ENCODE data around the gene BCKDK. TPM values are rescaled to one million over a fixed set of nuclear protein-coding genes. Genes with fewer than 3 reads are reported as not detected.
"Not testable (repeated sequence)": the region's sequence is repeated elsewhere in the genome, so short reads cannot be mapped to it uniquely, and the experiment has no call there.

The BCKDK gene
- total RNA-seq, 1 experiment from 2014 or later, result 26.9 TPM

DNA sequence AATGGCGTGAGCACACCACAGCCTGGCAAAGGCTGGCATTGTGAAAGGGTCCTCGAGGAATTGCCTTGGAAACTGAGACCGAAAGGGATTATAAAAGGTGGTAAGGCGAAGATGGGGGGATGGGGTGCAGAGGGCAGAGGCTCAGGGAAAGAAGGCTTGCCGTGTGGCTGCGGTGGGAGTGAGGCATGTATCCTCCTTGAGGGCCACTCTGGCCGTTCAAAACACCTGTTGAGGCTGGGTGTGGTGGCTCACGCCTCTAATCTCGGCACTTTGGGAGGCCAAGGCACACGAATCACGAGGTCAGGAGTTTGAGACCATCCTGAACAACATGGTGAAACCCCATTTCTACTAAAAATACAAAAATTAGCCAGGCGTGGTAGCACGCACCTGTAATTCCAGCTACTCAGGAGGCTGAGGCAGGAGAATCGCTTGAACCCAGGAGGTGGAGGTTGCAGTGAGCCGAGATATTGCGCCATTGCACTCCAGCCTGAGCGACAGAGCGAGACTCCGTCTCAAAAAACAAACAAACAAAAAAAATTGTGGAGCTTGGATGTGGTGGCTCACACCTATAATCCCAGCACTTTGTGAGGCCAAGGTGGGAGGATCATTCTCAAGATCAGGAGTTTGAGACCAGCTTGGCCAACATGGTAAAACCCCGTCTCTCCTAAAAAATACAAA, 28.8 kb downstream of the BCKDK start:
- not testable (repeated sequence) for DNase-seq (ENCODE audit: extremely low read depth, low read depth)

DNA sequence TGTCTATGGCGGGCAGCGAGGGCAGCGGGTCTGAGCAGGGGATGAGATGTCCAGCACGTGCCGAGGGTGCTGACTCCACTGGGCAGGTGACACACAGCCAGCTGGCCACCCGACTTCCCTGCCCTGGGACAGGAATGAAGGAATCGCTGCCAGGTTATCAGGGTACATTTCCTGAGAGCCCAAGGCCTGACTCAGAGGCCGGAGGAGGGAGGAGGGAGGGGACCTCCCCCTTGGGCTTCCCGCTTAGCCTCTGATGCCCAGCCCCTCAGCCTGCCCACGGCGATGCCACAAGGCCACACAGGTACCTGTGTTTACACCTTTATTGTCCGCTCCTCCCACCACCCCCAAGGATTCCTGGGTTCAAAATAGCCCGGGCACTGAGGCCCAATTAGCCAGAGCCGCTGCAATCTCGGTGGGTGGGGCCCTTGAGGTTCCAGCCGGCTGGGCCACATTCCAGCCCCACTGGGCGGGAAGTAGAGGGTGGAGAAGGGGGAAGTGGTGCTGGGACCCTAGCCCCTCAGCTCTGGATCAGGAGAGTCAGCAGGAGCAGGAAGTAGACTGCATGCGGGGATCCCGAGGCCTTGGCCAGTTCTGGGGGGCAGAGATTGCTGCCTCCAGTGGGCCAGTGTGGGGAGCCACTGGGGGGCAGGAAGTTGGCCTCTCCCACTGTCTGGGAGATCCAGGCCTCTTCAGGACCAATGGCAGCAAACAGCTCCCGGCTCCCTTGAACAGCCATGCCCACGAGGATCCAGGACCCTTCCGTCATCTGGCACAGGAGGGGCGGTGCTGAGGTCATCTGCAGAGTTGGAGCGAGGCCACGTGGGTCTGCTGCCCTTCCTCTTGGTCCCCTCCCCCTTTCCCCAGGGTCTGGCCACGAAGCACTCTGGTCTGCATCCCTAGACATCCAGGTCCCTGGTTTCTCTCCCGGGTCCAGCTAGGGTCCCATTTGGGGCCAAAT, 30.7 kb downstream of the BCKDK start:
- DNase-seq (ENCODE audit: extremely low read depth, low read depth), result peak; percentile 13

GRCh38 chr16:31141071-31141469, 32.9 kb downstream of the BCKDK start:
- DNase-seq (ENCODE audit: extremely low read depth, low read depth), result not testable (repeated sequence)

- no peak for DNase-seq (ENCODE audit: extremely low read depth, low read depth)
Observed at GRCh38 chr16:31141489-31142108, 33.4 kb downstream of the BCKDK start.

GRCh38 chr16:31142109-31143010, 34.2 kb downstream of the BCKDK start:
- DNase-seq (ENCODE audit: extremely low read depth, low read depth), result peak; percentile 99

GRCh38 chr16:31143011-31143693, 35.0 kb downstream of the BCKDK start:
- no peak for DNase-seq (ENCODE audit: extremely low read depth, low read depth)

GRCh38 chr16:31143694-31144148, 35.5 kb downstream of the BCKDK start:
- no peak for DNase-seq (ENCODE audit: extremely low read depth, low read depth)

DNA sequence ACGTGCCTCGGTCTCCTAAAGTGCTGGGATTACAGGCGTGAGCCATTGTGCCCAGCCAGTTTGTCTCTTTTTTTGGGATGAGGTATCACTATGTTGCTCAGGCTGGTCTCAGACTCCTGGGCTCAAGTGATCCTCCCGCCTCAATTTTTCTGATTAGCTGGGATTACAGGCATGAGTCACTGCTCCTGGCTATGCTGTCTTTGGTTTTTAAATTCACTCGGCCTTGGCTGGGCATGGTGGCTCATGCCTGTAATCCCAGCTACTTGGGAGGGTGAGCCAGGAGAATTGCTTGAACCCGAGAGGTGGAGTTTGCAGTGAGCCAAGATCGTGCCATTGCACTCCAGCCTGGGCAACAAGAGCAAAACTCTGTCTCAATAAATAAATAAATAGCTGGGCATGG, 36.2 kb downstream of the BCKDK start:
- DNase-seq (ENCODE audit: extremely low read depth, low read depth), result not testable (repeated sequence)

DNA sequence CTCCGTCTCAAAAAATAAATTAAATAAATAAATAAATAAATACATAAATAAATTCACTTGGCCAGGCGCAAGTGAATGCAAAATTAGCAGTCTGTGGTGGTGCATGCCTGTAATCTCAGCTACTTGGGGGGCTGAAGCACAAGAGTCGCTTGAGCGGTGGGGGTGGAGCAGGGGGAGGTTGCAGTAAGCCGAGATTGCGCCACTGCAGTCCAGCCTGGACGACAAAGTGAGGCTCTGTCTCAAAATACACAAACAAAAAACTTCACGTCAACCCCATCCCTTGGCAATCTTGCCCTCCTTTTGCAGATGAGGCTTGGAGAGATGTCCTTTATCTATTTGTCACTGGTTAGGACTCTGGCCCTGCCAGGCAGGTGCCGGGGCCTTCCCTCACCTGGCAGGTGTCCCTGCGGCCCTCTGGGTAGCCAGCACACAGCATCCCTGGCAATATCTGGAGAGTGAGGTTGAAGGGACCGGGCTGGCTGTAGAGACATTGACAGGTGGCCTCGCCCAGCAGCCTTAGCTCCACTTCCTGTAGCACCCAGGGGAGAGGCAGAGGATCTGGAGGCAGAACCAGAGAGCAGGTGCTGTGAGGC, 37.3 kb downstream of the BCKDK start:
- DNase-seq (ENCODE audit: extremely low read depth, low read depth), result no peak

DNA sequence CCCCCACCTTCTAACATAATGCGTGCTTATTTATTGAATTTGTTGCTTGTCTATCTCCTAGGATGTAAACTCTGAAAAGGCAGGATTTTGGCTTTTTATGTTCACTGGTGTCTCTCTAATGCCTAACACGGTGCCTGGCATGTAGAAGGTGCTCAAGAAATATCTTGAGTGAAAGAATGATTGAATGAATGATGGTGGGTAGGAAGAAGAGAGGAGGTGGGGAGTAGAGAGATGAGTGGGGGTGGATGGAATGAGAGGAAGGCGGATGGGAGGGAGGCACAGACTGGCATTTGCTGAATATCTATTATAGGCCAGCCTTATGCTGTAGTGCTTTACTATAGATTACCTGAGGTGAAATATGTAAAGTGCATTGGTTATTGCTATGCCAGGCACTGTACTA, 39.4 kb downstream of the BCKDK start:
- no peak for DNase-seq (ENCODE audit: extremely low read depth, low read depth)

DNA sequence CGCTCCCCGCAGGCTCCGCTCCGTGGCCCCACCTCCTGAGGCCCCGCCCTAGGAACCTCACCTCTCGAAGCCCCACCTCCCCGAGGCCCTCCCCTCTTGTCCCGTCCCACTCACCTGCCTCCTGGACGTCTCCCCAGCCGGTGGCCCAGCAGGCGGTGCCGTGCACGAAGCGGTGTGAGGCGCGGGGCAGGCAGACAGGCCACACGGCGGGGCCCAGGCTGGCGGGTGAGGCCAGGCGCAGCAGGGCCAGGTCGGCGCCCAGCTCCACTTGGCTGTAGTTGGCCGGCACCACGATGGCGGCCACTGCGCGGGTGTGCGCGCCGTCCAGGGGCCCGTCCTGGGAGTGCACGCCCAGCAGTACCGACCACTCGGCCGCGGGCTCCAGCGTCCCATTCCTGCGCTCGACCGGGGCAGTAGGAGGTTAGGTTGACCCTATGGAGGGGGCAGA, 40.1 kb downstream of the BCKDK start:
- no peak for DNase-seq (ENCODE audit: extremely low read depth, low read depth)

DNA sequence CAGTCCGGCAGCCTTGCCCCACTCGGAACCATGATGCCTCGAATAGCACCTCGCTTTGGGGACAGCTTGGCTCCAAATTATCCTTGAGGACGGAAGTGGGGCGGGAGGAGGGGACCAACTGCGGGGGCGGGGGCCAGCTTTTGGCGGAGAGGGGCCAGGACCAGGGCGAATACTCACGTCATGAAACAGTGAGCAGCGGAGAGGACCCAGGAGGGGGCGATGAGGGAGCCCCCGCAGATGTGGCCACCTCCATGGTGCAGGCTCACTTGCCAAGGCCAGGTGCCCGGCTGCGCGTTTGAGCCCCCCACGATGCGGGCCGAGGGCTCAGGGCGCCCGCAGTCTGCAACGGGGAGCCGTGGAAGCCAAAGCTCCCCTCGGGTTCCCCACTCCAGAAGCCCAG, 40.7 kb downstream of the BCKDK start:
- no peak for DNase-seq (ENCODE audit: extremely low read depth, low read depth)

GRCh38 chr16:31149332-31149731, 41.1 kb downstream of the BCKDK start:
- DNase-seq (ENCODE audit: extremely low read depth, low read depth), result no peak

- no peak for DNase-seq (ENCODE audit: extremely low read depth, low read depth)
Observed at GRCh38 chr16:31149894-31150890, 42.0 kb downstream of the BCKDK start, which contains the start of gene PRSS36. Gene PRSS36 (minus strand): TSS chr16:31150066. CDS start chr16:31150035, 31 bp downstream.

GRCh38 chr16:31150976-31151375, 42.8 kb downstream of the BCKDK start:
- not testable (repeated sequence) for DNase-seq (ENCODE audit: extremely low read depth, low read depth)

- DNase-seq (ENCODE audit: extremely low read depth, low read depth), result no peak
Observed at GRCh38 chr16:31157136-31157535, 49.0 kb downstream of the BCKDK start.

All from NCI-H460 (cell line).